Thyroid gland (tissue), 4 donors: ENCODE measurements around the gene TBC1D4. TPM values are rescaled to one million over a fixed set of nuclear protein-coding genes. Genes with fewer than 3 reads are reported as not detected.

Source experiments
- DNase-seq, 2 donors: peaks; one replicate each; pipeline ENCODE4 v3.0.0-alpha.2; 2019
- H3K27ac ChIP-seq, 3 donors: fragments of 200-600 bp; sonication (generic); 1 replicate in 2 of 3; 2 replicates in 1 of 3; pipeline ENCODE4 v1.5.1; 2016 to 2019; ENCODE audit warnings: mild to moderate bottlenecking in 1 of 3, moderate library complexity in 1 of 3
- H3K27me3 ChIP-seq: fragments of 200-600 bp; sonication (generic); one replicate; pipeline ENCODE4 v1.5.1; 2019
- H3K36me3 ChIP-seq, 2 donors: fragments of 200-600 bp; sonication (generic); one replicate each; pipeline ENCODE4 v1.5.1; 2016 to 2019
- H3K4me1 ChIP-seq, 2 donors: fragments of 200-600 bp; sonication (generic); one replicate each; pipeline ENCODE4 v1.5.1; 2017 to 2019
- H3K4me3 ChIP-seq, 3 donors: fragments of 200-600 bp; sonication (generic); replicated peaks in 1 of 3; 1 replicate in 2 of 3; 2 replicates in 1 of 3; pipeline ENCODE4 v1.5.1; 2016; ENCODE audit warnings: mild to moderate bottlenecking in 1 of 3
- H3K9me3 ChIP-seq: fragments of 200-600 bp; sonication (generic); one replicate; pipeline ENCODE4 v1.5.1; 2017
- CTCF ChIP-seq, 6 experiments: fragments of 200-600 bp in 3 of 6; fragments of 450-650 bp in 3 of 6; sonication (generic) in 3 of 6; IDR thresholded peaks; one replicate each; pipeline ENCODE4 v1.5.1; 2016 to 2019; ENCODE audit warnings: antibody characterized with exemption in 6 of 6, mild to moderate bottlenecking in 2 of 6, inconsistent platforms in 1 of 6, moderate library complexity in 1 of 6
- POLR2A ChIP-seq, 2 donors: fragments of 450-650 bp; IDR thresholded peaks; one replicate each; pipeline ENCODE4 v1.6.1; 2017; ENCODE audit warnings: antibody characterized with exemption in 2 of 2, mild to moderate bottlenecking in 2 of 2, moderate library complexity in 1 of 2
- WGBS, 2 donors: methylation state at CpG; one replicate each; pipeline ENCODE4 v1.1.5; 2017; 5-methylcytosine and 5-hydroxymethylcytosine counted together
- intact Hi-C: fragments of 100-400 bp; cut with DNase I; formaldehyde crosslinking; loops from one replicate; pipeline ENCODE4 v1.15.1; 2023
- total RNA-seq, 4 donors: library from RNA; depleted of rRNA; stranded (reverse); fragments of >200 nt; gene quantifications; one replicate each; pipeline ENCODE4 v1.2.3, GENCODE V29; 2016

Gene TBC1D4
- total RNA-seq, 4 donors from 2014 or later = 42.5 to 72.6 (median 70.6) TPM

- 77 to 78% methylated on average over 1 of the region's 1 CpG for WGBS, 2 donors
- Histone ChIP-seq H3K4me1 (no peaks in the 10 kb centered on the region), H3K27me3 (no peaks in the 10 kb centered on the region), H3K9me3 (no peaks in the 10 kb centered on the region), H3K4me3 (no peak overlapping the region), H3K36me3 (no peaks in the 10 kb centered on the region), H3K27ac (no peak overlapping the region)
- TF ChIP-seq CTCF (IDR thresholded peaks at IDR 0.05) (no peak), POLR2A (IDR thresholded peaks at IDR 0.05) (no peak)
- DNase-seq = no peak
- intact Hi-C loops = no loop called here
These were observed 134.0 kb downstream of the TBC1D4 start for GRCh38 chr13:75347925-75348324.

- 96 to 97% methylated on average over 1 of the region's 1 CpG for WGBS, 2 donors
- Histone ChIP-seq H3K9me3 (no peaks in the 10 kb centered on the region), H3K36me3 (no peaks in the 10 kb centered on the region), H3K27ac (no peak overlapping the region), H3K27me3 (no peaks in the 10 kb centered on the region), H3K4me1 (no peaks in the 10 kb centered on the region), H3K4me3 (no peak overlapping the region)
- TF ChIP-seq POLR2A (IDR thresholded peaks at IDR 0.05) = no peak
- no peak for TF ChIP-seq CTCF (IDR thresholded peaks at IDR 0.05)
- intact Hi-C loops = no loop called here
- DNase-seq = no peak
These were observed 134.5 kb downstream of the TBC1D4 start for GRCh38 chr13:75347457-75347856.

- Histone ChIP-seq H3K27ac (no peak overlapping the region), H3K27me3 (no peaks in the 10 kb centered on the region), H3K9me3 (no peaks in the 10 kb centered on the region), H3K4me3 (no peak overlapping the region), H3K4me1 (no peaks in the 10 kb centered on the region), H3K36me3 (peaks cover 0 to 6% of the 10 kb centered on the region in 2 donors)
- no peak for DNase-seq
- 87 to 94% methylated on average over 2 of the region's 2 CpGs for WGBS, 2 donors
- TF ChIP-seq POLR2A (IDR thresholded peaks at IDR 0.05) (no peak), CTCF (IDR thresholded peaks at IDR 0.05) (no peak)
- intact Hi-C loops = no loop called here
These were observed 136.8 kb downstream of the TBC1D4 start for GRCh38 chr13:75345193-75345592.

GRCh38 chr13:75341028-75341427 lies 140.9 kb downstream of the TBC1D4 start:
- DNase-seq = no peak
- H3K27ac ChIP-seq = no peak overlapping the region
- no peaks in the 10 kb centered on the region for H3K27me3 ChIP-seq
- no peak overlapping the region for H3K4me3 ChIP-seq
- H3K36me3 ChIP-seq = peaks cover 2 to 6% of the 10 kb centered on the region in 2 donors
- TF ChIP-seq CTCF (IDR thresholded peaks at IDR 0.05) (no peak), POLR2A (IDR thresholded peaks at IDR 0.05) (no peak)
- intact Hi-C loops = no loop called here
- H3K9me3 ChIP-seq = no peaks in the 10 kb centered on the region
- H3K4me1 ChIP-seq = no peaks in the 10 kb centered on the region
- WGBS, 2 donors = 92 to 95% methylated on average over 5 of the region's 5 CpGs

- intact Hi-C loops = no loop called here
- DNase-seq = no peak
- TF ChIP-seq CTCF (IDR thresholded peaks at IDR 0.05) (no peak), POLR2A (IDR thresholded peaks at IDR 0.05) (no peak)
- Histone ChIP-seq H3K27ac (no peak overlapping the region), H3K36me3 (peaks cover 2 to 6% of the 10 kb centered on the region in 2 donors), H3K9me3 (no peaks in the 10 kb centered on the region), H3K4me3 (no peak overlapping the region), H3K27me3 (no peaks in the 10 kb centered on the region), H3K4me1 (no peaks in the 10 kb centered on the region)
- 96% methylated on average over 7 of the region's 7 CpGs for WGBS, 2 donors
These were observed 142.2 kb downstream of the TBC1D4 start for GRCh38 chr13:75339635-75340374.
